Activated naive CD8-positive, alpha-beta T cell treated with anti-CD3 and anti-CD28 coated beads, Interleukin-2, amount 50 U/mL, for 24 hours (primary cell): ENCODE results near the gene SLC35F3.
A peak's percentile ranks its signal among the peaks of the same experiment; 100 is the strongest.

Experiments used
- ATAC-seq: fragments of 150-1000 bp; cut with Tn5 transposase; one replicate; pipeline ENCODE4 v1.10.0; 2021
- DNase-seq: peaks from one replicate; pipeline ENCODE4 v3.0.0; 2021
- H3K27ac Mint-ChIP-seq: one replicate; pipeline ENCODE4 v1.8.0; 2021; ENCODE audit warnings: mild to moderate bottlenecking, mixed read lengths
- H3K27me3 Mint-ChIP-seq: one replicate; pipeline ENCODE4 v1.8.0; 2021; ENCODE audit warnings: mixed read lengths
- H3K36me3 Mint-ChIP-seq: one replicate; pipeline ENCODE4 v1.8.0; 2021; ENCODE audit warnings: low read depth, mixed read lengths
- H3K4me1 Mint-ChIP-seq: one replicate; pipeline ENCODE4 v1.8.0; 2021; ENCODE audit warnings: mixed read lengths
- H3K4me3 Mint-ChIP-seq: one replicate; pipeline ENCODE4 v1.8.0; 2021; ENCODE audit warnings: mild to moderate bottlenecking, moderate library complexity, mixed read lengths
- H3K9me3 Mint-ChIP-seq: one replicate; pipeline ENCODE4 v1.8.0; 2021; ENCODE audit warnings: mixed read lengths

The SLC35F3 gene

DNA sequence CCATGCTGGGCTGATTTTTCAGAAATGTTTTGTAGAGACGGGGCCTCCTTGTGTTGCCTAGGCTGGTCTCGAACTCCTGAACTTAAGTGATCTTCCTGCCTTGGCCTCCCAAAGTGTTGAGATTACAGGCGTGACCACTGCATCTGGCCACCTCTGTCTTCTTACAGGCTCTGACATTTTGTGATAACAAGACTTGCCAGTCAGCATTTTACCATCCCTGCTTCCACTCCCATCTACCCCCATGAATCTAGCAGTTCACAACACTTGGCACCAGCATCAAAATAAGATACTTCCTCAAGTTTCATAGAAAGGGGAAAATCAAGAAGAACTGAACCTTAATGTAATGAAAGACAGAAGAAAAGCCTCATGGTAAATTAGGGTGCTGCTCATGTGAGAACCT, 32.4 kb downstream of the SLC35F3 start:
- DNase-seq = no peak
- no peak for ATAC-seq
- H3K9me3 Mint-ChIP-seq = no peaks in the 10 kb centered on the region

DNA sequence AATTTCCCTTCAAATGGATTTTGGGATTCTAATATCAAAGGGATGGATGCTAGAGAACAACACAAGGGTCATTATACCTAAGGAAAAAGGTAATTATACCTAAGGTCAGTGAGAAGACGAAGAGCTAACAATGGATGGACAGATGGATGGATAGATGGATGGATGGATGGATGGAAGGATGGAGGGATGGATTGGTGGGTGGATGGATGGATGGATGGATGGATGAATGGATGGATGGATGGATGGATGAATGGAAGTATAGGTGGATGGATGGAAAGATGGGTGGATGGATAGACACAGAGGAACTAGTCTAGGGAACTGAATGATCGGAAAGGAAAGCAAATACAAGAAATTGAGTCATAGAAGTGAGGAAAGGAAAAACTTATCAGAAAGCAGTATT, 34.0 kb downstream of the SLC35F3 start:
- ATAC-seq (no peak), DNase-seq (no peak)
- no peaks in the 10 kb centered on the region for H3K36me3 Mint-ChIP-seq
- H3K27ac Mint-ChIP-seq = no peak overlapping the region
- peaks cover 9% of the 10 kb centered on the region for H3K27me3 Mint-ChIP-seq
- no peaks in the 10 kb centered on the region for H3K9me3 Mint-ChIP-seq
- no peak overlapping the region for H3K4me3 Mint-ChIP-seq
- no peaks in the 10 kb centered on the region for H3K4me1 Mint-ChIP-seq

More for the DNA sequence above, 32.4 kb downstream of the SLC35F3 start:
- H3K27me3 Mint-ChIP-seq = peaks cover 8% of the 10 kb centered on the region
- no peaks in the 10 kb centered on the region for H3K4me1 Mint-ChIP-seq
- no peaks in the 10 kb centered on the region for H3K36me3 Mint-ChIP-seq
- H3K27ac Mint-ChIP-seq = no peak overlapping the region
- no peak overlapping the region for H3K4me3 Mint-ChIP-seq

DNA sequence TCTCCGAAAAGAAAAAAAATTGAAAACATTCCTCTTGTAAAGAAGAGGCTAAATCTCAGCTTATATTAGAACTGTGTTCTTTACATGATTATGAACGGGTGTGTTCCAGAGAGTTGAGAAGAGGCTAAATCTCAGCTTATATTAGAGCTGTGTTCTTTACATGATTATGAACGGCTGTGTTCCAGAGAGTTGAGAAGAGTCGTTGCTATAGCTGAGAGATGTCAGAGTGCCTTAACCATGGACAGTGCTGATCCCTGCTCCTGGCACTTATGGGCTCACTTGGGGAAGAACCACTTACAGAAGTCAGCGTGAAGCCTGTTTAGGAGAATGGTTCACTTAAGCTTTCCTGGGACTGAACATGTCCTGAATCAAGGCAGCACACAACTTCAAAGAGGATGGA, 35.0 kb downstream of the SLC35F3 start:
- Mint-ChIP-seq H3K9me3 (no peaks in the 10 kb centered on the region), H3K27me3 (peaks cover 9% of the 10 kb centered on the region), H3K27ac (no peak overlapping the region), H3K4me3 (no peak overlapping the region), H3K36me3 (no peaks in the 10 kb centered on the region), H3K4me1 (no peaks in the 10 kb centered on the region)
- DNase-seq (no peak), ATAC-seq (no peak)

DNA sequence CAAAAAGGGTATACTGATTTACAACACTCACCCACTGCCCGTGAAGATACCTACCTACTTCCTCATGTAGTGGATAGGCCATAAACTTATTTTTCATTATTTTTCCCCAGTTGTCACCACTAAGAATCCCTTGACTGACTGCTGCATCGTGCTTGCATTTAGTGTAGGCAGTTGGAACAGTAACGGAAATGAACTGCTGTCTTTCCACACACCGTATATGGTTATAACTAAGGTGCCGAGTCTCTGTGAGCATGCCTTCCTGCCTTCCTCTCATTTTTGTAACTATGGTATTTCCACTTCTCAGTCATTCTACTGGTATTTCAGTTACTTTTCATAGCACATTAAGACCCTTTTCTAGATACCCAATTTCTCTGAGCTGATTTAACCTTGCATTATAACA, 36.4 kb downstream of the SLC35F3 start:
- Mint-ChIP-seq H3K36me3 (no peaks in the 10 kb centered on the region), H3K4me1 (no peaks in the 10 kb centered on the region), H3K27me3 (peaks cover 9% of the 10 kb centered on the region), H3K9me3 (no peaks in the 10 kb centered on the region), H3K27ac (no peak overlapping the region), H3K4me3 (no peak overlapping the region)
- ATAC-seq (no peak), DNase-seq (no peak)

DNA sequence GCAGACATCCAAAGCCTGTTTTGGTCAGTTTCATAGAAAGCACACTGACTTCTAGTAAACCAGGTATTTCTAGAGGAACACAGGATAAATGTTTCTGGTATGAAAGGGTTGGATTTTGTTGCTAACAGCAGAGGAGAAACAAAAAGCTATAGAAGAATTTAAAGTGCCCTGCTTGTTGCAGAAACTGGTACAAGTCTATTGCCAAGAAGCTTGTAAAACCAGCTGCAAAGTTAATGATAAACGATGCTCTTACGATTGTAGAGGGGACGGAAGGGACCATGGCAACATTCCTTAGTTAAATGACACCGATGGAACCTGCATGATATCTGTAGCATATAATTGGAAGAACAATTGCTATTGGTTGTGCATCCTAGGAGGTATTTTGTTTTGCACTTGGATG, 40.1 kb downstream of the SLC35F3 start:
- Mint-ChIP-seq H3K9me3 (no peaks in the 10 kb centered on the region), H3K4me3 (no peak overlapping the region), H3K27me3 (peaks cover 5% of the 10 kb centered on the region), H3K36me3 (no peaks in the 10 kb centered on the region), H3K27ac (no peak overlapping the region), H3K4me1 (no peaks in the 10 kb centered on the region)
- DNase-seq (no peak), ATAC-seq (no peak)

DNA sequence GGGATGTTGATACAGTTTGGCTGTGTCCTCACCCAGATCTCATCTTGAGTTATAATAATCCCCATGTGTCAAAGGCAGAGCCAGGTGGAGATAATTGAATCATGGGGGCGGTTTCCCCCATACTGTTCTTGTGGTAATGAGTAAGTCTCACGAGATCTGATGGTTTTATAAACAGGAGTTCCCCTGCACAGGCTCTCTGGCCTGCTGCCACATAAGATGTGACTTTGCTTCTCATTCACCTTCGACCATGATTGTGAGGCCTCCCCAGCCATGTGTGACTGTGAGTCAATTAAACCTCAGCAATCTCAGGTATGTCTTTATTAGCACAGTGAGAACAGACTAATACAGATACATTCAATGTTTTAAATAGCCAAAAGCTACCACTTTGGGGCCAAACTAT, 41.1 kb downstream of the SLC35F3 start:
- ATAC-seq = no peak

DNA sequence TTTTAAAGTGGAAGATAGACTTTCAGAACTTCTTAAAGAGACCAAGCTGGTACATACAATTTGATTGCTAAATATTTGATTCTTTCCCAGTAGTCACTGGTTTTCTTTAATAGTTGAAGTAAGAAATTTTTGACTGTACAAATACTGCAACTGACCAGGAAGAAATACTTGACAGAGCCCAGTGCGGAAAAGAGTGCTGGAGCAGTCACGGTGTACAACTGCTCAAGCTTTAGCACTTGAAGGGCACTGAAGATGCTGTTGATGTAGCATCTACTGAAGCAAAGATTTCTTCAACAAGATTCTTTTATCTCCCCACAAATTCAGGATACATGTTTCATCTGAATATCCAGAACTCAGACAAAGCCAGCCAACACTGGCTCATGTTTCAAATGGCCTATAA, 41.5 kb downstream of the SLC35F3 start:
- H3K27me3 Mint-ChIP-seq = peaks cover 5% of the 10 kb centered on the region
- ATAC-seq = no peak

More for the DNA sequence above, 41.1 kb downstream of the SLC35F3 start:
- no peak overlapping the region for H3K4me3 Mint-ChIP-seq
- H3K36me3 Mint-ChIP-seq = no peaks in the 10 kb centered on the region
- no peak overlapping the region for H3K27ac Mint-ChIP-seq
- H3K9me3 Mint-ChIP-seq = no peaks in the 10 kb centered on the region
- no peak for DNase-seq
- no peaks in the 10 kb centered on the region for H3K4me1 Mint-ChIP-seq
- peaks cover 5% of the 10 kb centered on the region for H3K27me3 Mint-ChIP-seq

DNA sequence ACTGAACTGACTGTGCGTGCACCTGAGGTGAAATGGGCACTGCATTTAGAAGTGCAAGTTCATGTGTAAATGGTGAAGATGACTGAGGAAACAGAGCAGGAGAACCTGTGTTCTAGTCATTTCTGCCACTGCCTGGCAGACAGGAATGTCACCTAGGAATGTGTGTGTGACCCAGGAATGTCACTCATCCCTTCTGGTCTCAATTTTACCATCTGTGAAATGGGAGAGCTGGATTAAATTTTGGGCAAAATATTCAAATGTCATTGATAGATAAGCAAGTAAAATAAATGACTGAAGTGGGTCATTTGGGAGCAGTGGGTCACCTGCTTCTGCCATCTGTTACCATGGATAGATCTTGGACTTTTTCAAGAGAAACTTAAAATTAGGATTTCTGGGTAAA, 42.2 kb downstream of the SLC35F3 start:
- Mint-ChIP-seq H3K4me1 (no peaks in the 10 kb centered on the region), H3K9me3 (peaks cover 4% of the 10 kb centered on the region), H3K4me3 (no peak overlapping the region), H3K27ac (no peak overlapping the region), H3K36me3 (no peaks in the 10 kb centered on the region), H3K27me3 (peaks cover 5% of the 10 kb centered on the region)
- DNase-seq (no peak), ATAC-seq (no peak)

More for the DNA sequence above, 41.5 kb downstream of the SLC35F3 start:
- no peaks in the 10 kb centered on the region for H3K9me3 Mint-ChIP-seq
- H3K4me3 Mint-ChIP-seq = no peak overlapping the region
- H3K36me3 Mint-ChIP-seq = no peaks in the 10 kb centered on the region
- no peak overlapping the region for H3K27ac Mint-ChIP-seq
- DNase-seq = no peak
- no peaks in the 10 kb centered on the region for H3K4me1 Mint-ChIP-seq

DNA sequence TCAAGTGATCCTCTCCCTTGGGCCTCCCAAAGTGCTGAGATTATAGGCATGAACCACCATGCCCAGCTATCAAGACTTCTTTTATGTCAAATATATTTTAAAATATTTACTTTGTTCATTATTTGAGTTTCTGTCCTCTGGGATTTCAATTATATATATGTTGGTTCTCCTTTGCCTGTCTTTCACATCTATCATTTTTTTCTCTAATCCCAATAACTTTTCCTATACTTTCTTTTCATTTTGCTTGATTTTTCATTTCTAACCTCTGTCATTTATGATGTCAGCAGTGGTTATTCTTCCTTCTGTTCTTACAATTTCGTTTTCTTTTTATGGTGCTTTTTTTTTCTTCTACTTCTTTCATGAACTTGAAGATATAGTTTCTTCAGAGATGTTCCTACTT, 47.3 kb downstream of the SLC35F3 start:
- Mint-ChIP-seq H3K4me3 (no peak overlapping the region), H3K9me3 (peaks cover 13% of the 10 kb centered on the region), H3K27me3 (peaks cover 5% of the 10 kb centered on the region), H3K36me3 (no peaks in the 10 kb centered on the region), H3K27ac (no peak overlapping the region), H3K4me1 (no peaks in the 10 kb centered on the region)
- DNase-seq (no peak), ATAC-seq (no peak)

DNA sequence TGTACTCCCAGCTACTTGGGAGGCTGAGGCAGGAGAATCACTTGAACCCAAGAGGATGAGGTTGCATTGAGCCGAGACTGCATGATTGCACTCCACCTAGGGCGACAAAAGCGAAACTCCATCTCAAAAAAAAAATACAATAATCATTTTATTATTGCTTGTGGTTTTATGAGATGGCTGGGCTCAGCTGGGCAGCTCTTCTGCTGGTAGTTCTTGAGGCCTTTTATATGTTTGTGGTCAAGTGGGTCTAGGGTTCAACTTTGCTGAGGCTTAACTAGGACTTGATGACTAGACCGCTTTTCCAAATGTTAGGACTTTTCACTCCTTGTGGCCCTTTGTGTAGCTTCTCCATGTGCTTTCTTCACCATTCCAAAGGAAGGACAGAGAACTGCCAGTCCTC, 53.2 kb downstream of the SLC35F3 start:
- Mint-ChIP-seq H3K27ac (no peak overlapping the region), H3K4me3 (no peak overlapping the region), H3K36me3 (no peaks in the 10 kb centered on the region), H3K27me3 (peaks cover 2% of the 10 kb centered on the region), H3K9me3 (peaks cover 11% of the 10 kb centered on the region), H3K4me1 (no peaks in the 10 kb centered on the region)
- no peak for DNase-seq
- ATAC-seq = no peak

DNA sequence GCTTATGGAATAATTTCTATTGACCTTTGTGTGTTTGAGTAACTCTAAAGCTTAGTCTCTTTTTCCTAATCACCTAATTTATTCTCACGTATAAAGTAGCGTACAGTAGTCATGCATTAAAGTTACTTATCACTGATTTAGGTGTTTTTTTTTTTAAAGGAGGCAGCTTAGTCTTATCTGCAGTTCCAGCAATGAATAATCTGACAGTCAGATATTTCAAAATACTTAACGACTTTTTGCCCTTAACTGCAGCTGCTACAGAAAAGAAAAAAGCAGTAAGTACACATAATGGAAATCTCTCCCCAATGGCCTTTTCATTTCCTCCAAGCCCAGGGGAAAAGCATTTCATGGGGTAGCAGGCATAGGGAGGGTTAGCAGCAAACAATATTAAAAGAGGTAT, 54.6 kb downstream of the SLC35F3 start:
- Mint-ChIP-seq H3K4me1 (no peaks in the 10 kb centered on the region), H3K4me3 (no peak overlapping the region), H3K27me3 (peaks cover 4% of the 10 kb centered on the region), H3K36me3 (no peaks in the 10 kb centered on the region), H3K9me3 (peaks cover 7% of the 10 kb centered on the region), H3K27ac (no peak overlapping the region)
- DNase-seq (no peak), ATAC-seq (no peak)

DNA sequence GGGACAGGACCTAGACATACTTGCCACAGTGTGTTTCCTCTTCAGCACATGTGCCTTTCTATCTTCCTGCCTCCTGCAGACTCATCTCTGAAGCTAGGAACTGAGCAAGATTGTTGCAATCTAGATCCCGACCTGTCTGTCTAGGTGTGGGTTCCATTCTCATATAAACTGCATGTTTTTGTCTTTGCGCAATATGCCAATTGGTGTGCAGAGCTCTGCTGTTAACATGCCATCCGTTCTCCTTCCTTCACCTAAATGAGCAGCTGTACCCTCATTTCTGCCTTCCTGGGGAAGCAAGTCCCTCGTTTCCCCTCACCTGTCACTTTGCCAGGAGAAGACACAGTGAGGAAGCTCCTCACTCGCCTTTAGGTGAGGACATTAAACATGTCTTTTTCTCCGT, 55.5 kb downstream of the SLC35F3 start:
- no peaks in the 10 kb centered on the region for H3K36me3 Mint-ChIP-seq
- H3K9me3 Mint-ChIP-seq = peaks cover 7% of the 10 kb centered on the region

DNA sequence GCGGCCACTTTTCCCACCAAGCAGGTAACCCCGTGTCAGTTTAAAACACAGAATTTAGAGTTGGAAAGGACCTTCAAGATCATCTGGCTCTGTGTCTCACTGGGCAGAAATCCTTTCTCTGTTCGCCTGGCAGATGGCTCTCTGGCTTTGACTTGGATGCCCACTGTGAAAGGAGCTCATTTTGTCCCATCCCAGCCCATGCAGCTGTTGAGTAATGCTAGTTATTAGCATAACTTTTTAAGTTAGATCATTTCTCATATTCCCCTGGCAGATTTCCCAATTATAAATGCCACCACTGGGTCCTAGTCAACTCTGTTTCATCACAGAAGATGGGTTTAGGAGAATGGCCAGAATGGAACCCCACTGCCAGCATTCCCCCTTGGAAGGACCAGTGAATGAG, 55.9 kb downstream of the SLC35F3 start:
- no peak for ATAC-seq
- H3K4me3 Mint-ChIP-seq = no peak overlapping the region
- H3K27ac Mint-ChIP-seq = no peak overlapping the region
- H3K9me3 Mint-ChIP-seq = peaks cover 7% of the 10 kb centered on the region
- DNase-seq = no peak
- peaks cover 10% of the 10 kb centered on the region for H3K27me3 Mint-ChIP-seq
- H3K36me3 Mint-ChIP-seq = no peaks in the 10 kb centered on the region
- H3K4me1 Mint-ChIP-seq = no peaks in the 10 kb centered on the region

More for the DNA sequence above, 55.5 kb downstream of the SLC35F3 start:
- Mint-ChIP-seq H3K4me1 (no peaks in the 10 kb centered on the region), H3K27me3 (peaks cover 8% of the 10 kb centered on the region), H3K4me3 (no peak overlapping the region), H3K27ac (no peak overlapping the region)
- ATAC-seq (no peak), DNase-seq (no peak)

DNA sequence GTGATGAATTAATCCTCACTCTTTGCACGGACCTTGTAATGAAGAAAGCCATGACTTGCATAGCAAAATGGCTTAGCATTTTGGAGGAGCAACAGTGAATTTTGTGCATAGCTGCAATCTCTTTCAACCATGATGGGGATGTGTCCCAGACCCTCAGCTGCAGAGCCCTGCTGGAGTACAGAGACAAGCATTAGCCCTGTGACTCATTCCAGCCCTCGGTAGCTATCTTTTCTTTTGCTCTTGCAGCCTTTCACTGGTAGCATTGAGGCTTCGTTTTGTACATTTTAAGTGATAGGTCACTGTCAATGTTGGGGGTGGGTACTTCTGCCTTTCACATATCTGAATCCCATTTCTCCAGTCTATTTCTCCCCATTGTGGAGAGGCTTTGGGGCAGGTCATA, 58.4 kb downstream of the SLC35F3 start:
- Mint-ChIP-seq H3K27ac (no peak overlapping the region), H3K36me3 (no peaks in the 10 kb centered on the region), H3K4me3 (no peak overlapping the region), H3K27me3 (peaks cover 10% of the 10 kb centered on the region), H3K4me1 (no peaks in the 10 kb centered on the region), H3K9me3 (peaks cover 10% of the 10 kb centered on the region)
- ATAC-seq (no peak), DNase-seq (no peak)

DNA sequence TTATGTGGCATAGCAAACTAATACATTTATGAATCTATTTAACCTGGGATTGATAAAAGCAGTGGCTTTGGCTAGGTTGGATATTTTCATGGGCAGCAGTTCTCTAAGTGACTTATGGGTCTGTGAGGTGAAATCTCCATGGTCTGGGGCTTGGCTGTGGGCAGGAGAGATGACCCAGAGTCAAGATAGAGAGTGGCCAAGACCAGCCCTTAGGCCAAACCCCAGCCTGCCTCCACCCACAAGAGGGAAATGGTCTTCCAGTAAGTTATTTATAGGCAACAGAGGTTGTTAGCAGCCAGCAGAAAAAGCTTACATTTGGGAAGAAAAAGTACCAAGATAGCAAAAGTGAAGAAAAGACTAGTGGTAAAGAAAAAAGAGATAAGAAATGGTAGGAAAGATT, 61.4 kb downstream of the SLC35F3 start:
- Mint-ChIP-seq H3K9me3 (peaks cover 4% of the 10 kb centered on the region), H3K36me3 (no peaks in the 10 kb centered on the region), H3K4me3 (no peak overlapping the region), H3K27ac (no peak overlapping the region), H3K4me1 (no peaks in the 10 kb centered on the region), H3K27me3 (peaks cover 10% of the 10 kb centered on the region)
- DNase-seq (no peak), ATAC-seq (no peak)

DNA sequence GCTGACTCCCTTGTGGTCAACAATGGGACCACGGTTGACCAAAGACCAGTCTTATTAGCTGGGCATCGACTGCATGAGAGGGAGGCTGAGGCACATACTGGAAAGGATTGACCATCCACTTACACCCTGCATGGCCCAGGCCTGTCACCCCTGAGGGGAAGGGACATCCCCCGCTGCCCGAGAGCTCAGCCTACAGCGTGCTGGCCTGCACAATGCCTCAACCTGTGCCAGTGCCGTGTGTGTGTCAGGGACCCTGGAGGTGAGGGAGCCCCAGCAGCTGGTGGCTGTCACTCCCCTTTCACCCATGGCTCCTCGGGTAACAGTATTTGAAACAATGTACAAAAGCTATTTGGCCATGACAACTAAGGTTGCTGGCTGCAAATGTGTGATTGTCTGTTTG, 67.3 kb downstream of the SLC35F3 start:
- Mint-ChIP-seq H3K4me1 (no peaks in the 10 kb centered on the region), H3K4me3 (no peak overlapping the region), H3K9me3 (no peaks in the 10 kb centered on the region), H3K36me3 (no peaks in the 10 kb centered on the region), H3K27me3 (peaks cover 1% of the 10 kb centered on the region), H3K27ac (no peak overlapping the region)
- DNase-seq = no peak
- ATAC-seq = peak; percentile 42
